ENCODE results near the gene BICC1.

DNA sequence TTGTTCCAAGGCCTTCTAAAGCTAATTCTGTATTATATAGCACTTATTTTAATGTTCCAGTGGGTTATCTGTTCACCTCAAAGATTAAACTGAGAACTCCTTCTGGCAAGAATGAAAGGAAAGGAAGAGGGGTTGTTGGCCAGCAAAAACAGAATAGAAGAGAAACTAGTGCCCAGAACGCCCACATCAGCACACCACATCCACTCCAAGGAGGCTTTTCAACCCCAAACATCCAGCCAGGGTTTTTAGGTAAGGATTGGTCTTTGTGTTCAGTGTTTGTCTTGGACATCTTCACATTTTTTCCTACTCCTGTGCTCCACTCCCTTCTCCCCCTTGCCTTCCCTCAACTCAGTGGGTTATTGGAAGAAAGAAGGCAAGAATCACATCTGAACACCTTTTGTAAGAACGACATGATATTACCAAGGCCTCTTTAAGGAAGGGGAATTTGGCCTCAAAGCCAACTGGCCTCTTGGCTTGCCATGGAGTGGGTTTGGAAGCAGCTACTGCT, 55.8 kb downstream of the BICC1 start:
- TF ChIP-seq, protein P1, sequence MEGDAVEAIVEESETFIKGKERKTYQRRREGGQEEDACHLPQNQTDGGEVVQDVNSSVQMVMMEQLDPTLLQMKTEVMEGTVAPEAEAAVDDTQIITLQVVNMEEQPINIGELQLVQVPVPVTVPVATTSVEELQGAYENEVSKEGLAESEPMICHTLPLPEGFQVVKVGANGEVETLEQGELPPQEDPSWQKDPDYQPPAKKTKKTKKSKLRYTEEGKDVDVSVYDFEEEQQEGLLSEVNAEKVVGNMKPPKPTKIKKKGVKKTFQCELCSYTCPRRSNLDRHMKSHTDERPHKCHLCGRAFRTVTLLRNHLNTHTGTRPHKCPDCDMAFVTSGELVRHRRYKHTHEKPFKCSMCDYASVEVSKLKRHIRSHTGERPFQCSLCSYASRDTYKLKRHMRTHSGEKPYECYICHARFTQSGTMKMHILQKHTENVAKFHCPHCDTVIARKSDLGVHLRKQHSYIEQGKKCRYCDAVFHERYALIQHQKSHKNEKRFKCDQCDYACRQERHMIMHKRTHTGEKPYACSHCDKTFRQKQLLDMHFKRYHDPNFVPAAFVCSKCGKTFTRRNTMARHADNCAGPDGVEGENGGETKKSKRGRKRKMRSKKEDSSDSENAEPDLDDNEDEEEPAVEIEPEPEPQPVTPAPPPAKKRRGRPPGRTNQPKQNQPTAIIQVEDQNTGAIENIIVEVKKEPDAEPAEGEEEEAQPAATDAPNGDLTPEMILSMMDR (IDR thresholded peaks at IDR 0.05): no peak
- TF ChIP-seq POLR2A (IDR thresholded peaks at IDR 0.05) (no peak), EP300 (IDR thresholded peaks at IDR 0.05) (no peak)

Data from upper lobe of left lung (tissue), 4 donors.